ENCODE measurements around the gene LAYN. TPM values are rescaled to one million over a fixed set of nuclear protein-coding genes. Genes with fewer than 3 reads are reported as not detected.

LAYN gene
- total and polyA plus RNA-seq, 2 of the 4 experiments (the other 2 are of a cell fraction): 92.5 to 118 TPM

GRCh38 chr11:111582881-111583280, 42.4 kb downstream of the LAYN start:
- H2BK120ac ChIP-seq (ENCODE audit: low read depth, low read length): peak overlapping the region; percentile 30
- peak overlapping the region; percentile 26; the same call in 1 of the 2 replicates for H3K27ac ChIP-seq (ENCODE audit: insufficient read depth, low read length)
- H4K91ac ChIP-seq (ENCODE audit: insufficient read depth, low read depth, low read length): no peak overlapping the region
- intact Hi-C loops (cut with micrococcal nuclease) (no loop called here), dilution Hi-C loops (cut with HindIII; ENCODE audit: low sequenced_read_pairs, unreplicated experiment) (no loop called here), in situ Hi-C loops (cut with MboI; ENCODE audit: low sequenced_read_pairs) (loop anchor here (25.0 kb wide), 1 partner anchor 404 kb away; no protein-coding TSS in a partner anchor)
- H4K20me1 ChIP-seq (ENCODE audit: insufficient read depth, low read length): no peaks in the 10 kb centered on the region
- peak overlapping the region; percentile 43 for H2BK5ac ChIP-seq (ENCODE audit: low read depth, low read length, poor library complexity, severe bottlenecking)
- BruUV-seq (replicated peaks): no TSS peak
- H3K36me3 ChIP-seq (ENCODE audit: control insufficient read depth, insufficient read depth, low read length): no peaks in the 10 kb centered on the region
- H2AK9ac ChIP-seq (replicated peaks; ENCODE audit: low read depth, low read length, poor library complexity): peak overlapping the region; percentile 33
- 0 out of 2 replicates have a peak, but pooled peaks cover under 1% of the 10 kb centered on the region for H3K9me3 ChIP-seq (ENCODE audit: control insufficient read depth, insufficient read depth, low read length)
- peak overlapping the region; percentile 19; the same call in 1 of the 3 replicates for H2BK15ac ChIP-seq (ENCODE audit: low read depth, low read length)
- POLR2A ChIA-PET (ENCODE audit: unreplicated experiment): no interaction called here
- CTCF ChIA-PET: no interaction called here
- ATAC-seq (ENCODE audit: low read depth) (peak; percentile 43), DNase-seq (peak; percentile 74)
- no peak overlapping the region; the same call in 1 of the 2 replicates for H2AK5ac ChIP-seq (ENCODE audit: low read depth, low read length)
- H3K79me1 ChIP-seq (ENCODE audit: low read depth in 1 of 2, low read length in 2 of 2): no peaks in the 10 kb centered on the region
- no peak overlapping the region for H3K23ac ChIP-seq (ENCODE audit: low read depth, low read length)
- H3K18ac ChIP-seq (ENCODE audit: low read depth, low read length): no peak overlapping the region
- no peak overlapping the region for H4K5ac ChIP-seq (ENCODE audit: low read depth, low read length)
- H3K4me3 ChIP-seq (ENCODE audit: insufficient read depth, low read depth, low read length): no peak overlapping the region
- H3K27me3 ChIP-seq (ENCODE audit: control insufficient read depth, insufficient read depth, low read length): no peaks in the 10 kb centered on the region
- H3K9me1 ChIP-seq (ENCODE audit: insufficient read depth, low read length): 0 out of 2 replicates have a peak, but pooled peaks cover 9% of the 10 kb centered on the region
- WGBS, 2 experiments (ENCODE audit: extremely low coverage in 2 of 2, insufficient read length in 1 of 2): no CpG with 5 or more reads among the region's 4 CpGs
- no peak overlapping the region for H3K9ac ChIP-seq (ENCODE audit: low read depth, low read length)
- H3K14ac ChIP-seq (replicated peaks; ENCODE audit: low read depth, low read length): no peak overlapping the region
- 0 out of 2 replicates have a peak overlapping the region, but pooled peaks have one; percentile 10 for H3K4ac ChIP-seq (ENCODE audit: low read depth, low read length)
- no peak overlapping the region for H3K56ac ChIP-seq (ENCODE audit: extremely low read depth, insufficient read depth, low read length)
- H2AFZ ChIP-seq (replicated peaks; ENCODE audit: low read length, poor library complexity): no peak overlapping the region
- H4K8ac ChIP-seq (ENCODE audit: low read depth in 2 of 2, low read length in 2 of 2): no peak overlapping the region
- TF ChIP-seq SMC3 (IDR thresholded peaks at IDR 0.05; ENCODE audit: low read depth, low read length) (no peak), RCOR1 (IDR thresholded peaks at IDR 0.05; ENCODE audit: insufficient replicate concordance, low read length) (no peak), RAD21 (IDR thresholded peaks at IDR 0.05; ENCODE audit: low read length) (no peak), MXI1 (IDR thresholded peaks at IDR 0.05; ENCODE audit: borderline replicate concordance, low read depth, low read length) (no peak), CEBPB (IDR thresholded peaks at IDR 0.05; ENCODE audit: low read depth, low read length) (no peak), MAFK (IDR thresholded peaks at IDR 0.05; ENCODE audit: low read depth, low read length) (no peak), RFX5 (IDR thresholded peaks at IDR 0.05; ENCODE audit: low read depth, low read length) (no peak)
- TF ChIP-seq, protein P1, sequence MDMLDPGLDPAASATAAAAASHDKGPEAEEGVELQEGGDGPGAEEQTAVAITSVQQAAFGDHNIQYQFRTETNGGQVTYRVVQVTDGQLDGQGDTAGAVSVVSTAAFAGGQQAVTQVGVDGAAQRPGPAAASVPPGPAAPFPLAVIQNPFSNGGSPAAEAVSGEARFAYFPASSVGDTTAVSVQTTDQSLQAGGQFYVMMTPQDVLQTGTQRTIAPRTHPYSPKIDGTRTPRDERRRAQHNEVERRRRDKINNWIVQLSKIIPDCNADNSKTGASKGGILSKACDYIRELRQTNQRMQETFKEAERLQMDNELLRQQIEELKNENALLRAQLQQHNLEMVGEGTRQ (IDR thresholded peaks at IDR 0.05; ENCODE audit: low read depth, low read length): no peak
- TF ChIP-seq, protein P2, sequence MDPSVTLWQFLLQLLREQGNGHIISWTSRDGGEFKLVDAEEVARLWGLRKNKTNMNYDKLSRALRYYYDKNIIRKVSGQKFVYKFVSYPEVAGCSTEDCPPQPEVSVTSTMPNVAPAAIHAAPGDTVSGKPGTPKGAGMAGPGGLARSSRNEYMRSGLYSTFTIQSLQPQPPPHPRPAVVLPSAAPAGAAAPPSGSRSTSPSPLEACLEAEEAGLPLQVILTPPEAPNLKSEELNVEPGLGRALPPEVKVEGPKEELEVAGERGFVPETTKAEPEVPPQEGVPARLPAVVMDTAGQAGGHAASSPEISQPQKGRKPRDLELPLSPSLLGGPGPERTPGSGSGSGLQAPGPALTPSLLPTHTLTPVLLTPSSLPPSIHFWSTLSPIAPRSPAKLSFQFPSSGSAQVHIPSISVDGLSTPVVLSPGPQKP (IDR thresholded peaks at IDR 0.05; ENCODE audit: borderline replicate concordance, low read depth, low read length): no peak
- no peak overlapping the region for H2BK20ac ChIP-seq (ENCODE audit: low read depth, low read length)
- peak overlapping the region; percentile 28; the same call in 1 of the 2 replicates for H3K4me2 ChIP-seq (ENCODE audit: low read depth, low read length)
- H3K4me1 ChIP-seq (ENCODE audit: control insufficient read depth, insufficient read depth, low read length): peaks cover 6% of the 10 kb centered on the region

Data from IMR-90 (cell line).